ENCODE data around the gene KRT79. TPM values are rescaled to one million over a fixed set of nuclear protein-coding genes. Genes with fewer than 3 reads are reported as not detected.

KRT79 gene
- total and polyA plus RNA-seq, 9 of the 15 experiments (the other 6 are each of a cell fraction or from before 2014, with no cell fraction given) = 0.03 to 2.3 (median 0.23) TPM; not detected in 2

GRCh38 chr12:52847335-52848102 is 13.4 kb upstream of the KRT79 start:
- ATAC-seq (no peak), DNase-seq (ENCODE audit: extremely low read depth in 1 of 4, low spot score in 3 of 4) (peak in 1 of 4 experiments; percentile 21), FAIRE-seq (no peak)
- no peak overlapping the region for H3K4me2 ChIP-seq (ENCODE audit: insufficient read depth, low read length)
- peaks cover 6% of the 10 kb centered on the region; the same call in 1 of the 2 replicates for H4K20me1 ChIP-seq (replicated peaks; ENCODE audit: control insufficient read depth, insufficient read depth, low read length)
- H3K27me3 ChIP-seq (ENCODE audit: control insufficient read depth in 2 of 2, insufficient read depth in 2 of 2, low read length in 2 of 2) = peaks cover 20 to 65% of the 10 kb centered on the region in 2 experiments; a peak in 4 of 5 replicates
- no peak overlapping the region for H3K4me3 ChIP-seq
- no peaks in the 10 kb centered on the region for H3K4me1 ChIP-seq (replicated peaks in 1 of 2; ENCODE audit: control insufficient read depth in 2 of 2, insufficient read depth in 2 of 2, low read length in 2 of 2)
- H3K79me2 ChIP-seq (ENCODE audit: control insufficient read depth, insufficient read depth, low read length) = no peaks in the 10 kb centered on the region
- H3K27ac ChIP-seq (ENCODE audit: extremely low read depth, low read depth, low read length) = no peak overlapping the region
- H3K9me3 ChIP-seq (replicated peaks; ENCODE audit: control insufficient read depth, insufficient read depth, low read depth, low read length) = no peaks in the 10 kb centered on the region
- in situ Hi-C loops (cut with MboI) = no loop called here
- POLR2A ChIA-PET = interaction anchor here (0.6 kb wide), 1 partner anchor 13 kb away, joined by 5 read pairs; no protein-coding TSS in a partner anchor
- CTCF ChIA-PET (ENCODE audit: low intra/inter-chr PET ratio) = no interaction called here
- no peak overlapping the region for H3K9ac ChIP-seq (ENCODE audit: insufficient read depth in 1 of 2, low read depth in 2 of 2, low read length in 2 of 2)
- BruUV-seq (replicated peaks) = no TSS peak
- H3K36me3 ChIP-seq (ENCODE audit: control insufficient read depth, insufficient read depth, low read length) = no peaks in the 10 kb centered on the region
- 8% methylated on average over 12 of the region's 12 CpGs for WGBS (ENCODE audit: insufficient coverage, low coverage, missing lambda C conversion rate)
- no peak overlapping the region for H2AFZ ChIP-seq (ENCODE audit: low read depth, low read length)
- H3K9me1 ChIP-seq (ENCODE audit: control insufficient read depth, insufficient read depth, low read length) = no peaks in the 10 kb centered on the region
- intact Hi-C loops (cut with micrococcal nuclease) = no loop called here
- no peak for TF ChIP-seq ZNF384 (IDR thresholded peaks at IDR 0.05; ENCODE audit: low read depth, low read length)
- TF ChIP-seq ESRRA (IDR thresholded peaks at IDR 0.05; ENCODE audit: borderline replicate concordance, low read depth) = no peak
- no peak for TF ChIP-seq ZBTB8A (IDR thresholded peaks at IDR 0.05; ENCODE audit: partially characterized antibody)
- no peak for TF ChIP-seq IRF2 (CRISPR knock-in tag; IDR thresholded peaks at IDR 0.05)
- TF ChIP-seq PURB (CRISPR knock-in tag; IDR thresholded peaks at IDR 0.05; ENCODE audit: low read depth) = no peak
- TF ChIP-seq ETS1 (conservative IDR thresholded peaks at IDR 0.05; ENCODE audit: control insufficient read depth, low read depth, low read length) = no peak
- no peak for TF ChIP-seq OTX1 (CRISPR knock-in tag; IDR thresholded peaks at IDR 0.05)
- no peak for TF ChIP-seq ZNF79 (CRISPR knock-in tag; IDR thresholded peaks at IDR 0.05; ENCODE audit: low read depth)
- no peak for TF ChIP-seq SNIP1 (IDR thresholded peaks at IDR 0.05; ENCODE audit: low read depth)
- TF ChIP-seq MTF1 (CRISPR knock-in tag; IDR thresholded peaks at IDR 0.05; ENCODE audit: borderline replicate concordance) = no peak
- TF ChIP-seq CSDE1 (IDR thresholded peaks at IDR 0.05) = no peak
- no peak for TF ChIP-seq ZNF253 (CRISPR knock-in tag; conservative IDR thresholded peaks at IDR 0.05)
- no peak for TF ChIP-seq ZNF785 (CRISPR knock-in tag; IDR thresholded peaks at IDR 0.05)
- TF ChIP-seq E4F1 (CRISPR knock-in tag; IDR thresholded peaks at IDR 0.05; ENCODE audit: borderline replicate concordance) = no peak
- TF ChIP-seq TAF7 (tag; IDR thresholded peaks at IDR 0.05) = no peak
- TF ChIP-seq ZNF589 (CRISPR knock-in tag; IDR thresholded peaks at IDR 0.05; ENCODE audit: low read depth) = no peak
- no peak for TF ChIP-seq XRCC4 (IDR thresholded peaks at IDR 0.05; ENCODE audit: extremely low read depth, insufficient read depth, insufficient read length)
- TF ChIP-seq LARP7 (IDR thresholded peaks at IDR 0.05) = no peak
- TF ChIP-seq HOMEZ (CRISPR knock-in tag; IDR thresholded peaks at IDR 0.05) = no peak

Measured in K562 (cell line).